Sigmoid colon (tissue), 7 donors: ENCODE measurements around the gene EXOC3L1. TPM values are rescaled to one million over a fixed set of nuclear protein-coding genes. Genes with fewer than 3 reads are reported as not detected.
A peak's percentile ranks its signal among the peaks of the same experiment; 100 is the strongest.

ENCODE experiments used
- DNase-seq: peaks from one replicate; pipeline ENCODE4 v3.0.0-alpha.2; 2019
- H3K27ac ChIP-seq, 4 donors: fragments of 200-600 bp; sonication (generic); one replicate each; pipeline ENCODE4 v1.5.1; 2016 to 2019; ENCODE audit warnings: mild to moderate bottlenecking in 1 of 4
- H3K27me3 ChIP-seq, 3 donors: fragments of 200-600 bp; sonication (generic); one replicate each; pipeline ENCODE4 v1.5.1; 2019; ENCODE audit warnings: mild to moderate bottlenecking in 1 of 3
- H3K36me3 ChIP-seq, 4 donors: fragments of 200-600 bp; sonication (generic); one replicate each; pipeline ENCODE4 v1.5.1; 2016 to 2019
- H3K4me1 ChIP-seq, 4 donors: fragments of 200-600 bp; sonication (generic); one replicate each; pipeline ENCODE4 v1.5.1; 2017 to 2019
- H3K4me3 ChIP-seq, 4 donors: fragments of 200-600 bp; sonication (generic); one replicate each; pipeline ENCODE4 v1.5.1; 2017 to 2019; ENCODE audit warnings: mild to moderate bottlenecking in 2 of 4, moderate library complexity in 1 of 4
- H3K9me3 ChIP-seq, 4 donors: fragments of 200-600 bp in 3 of 4; sonication (generic) in 3 of 4; one replicate each; pipeline versions ENCODE4 v1.5.1 to v1.6.1; 2013 to 2019
- CTCF ChIP-seq, 4 experiments: fragments of 450-650 bp in 3 of 4; fragments of 200-600 bp in 1 of 4; IDR thresholded peaks; one replicate each; pipeline ENCODE4 v1.5.1; 2016 to 2019; ENCODE audit warnings: antibody characterized with exemption in 4 of 4, mild to moderate bottlenecking in 3 of 4, moderate library complexity in 2 of 4
- EP300 ChIP-seq, 4 donors: sonication (generic); formaldehyde crosslinking; IDR thresholded peaks; one replicate each; pipeline ENCODE4 v1.6.1; 2017; ENCODE audit warnings: antibody characterized with exemption in 4 of 4
- POLR2A ChIP-seq, 2 donors: fragments of 450-650 bp; IDR thresholded peaks; one replicate each; pipeline ENCODE4 v1.6.1; 2016; ENCODE audit warnings: antibody characterized with exemption in 2 of 2, mild to moderate bottlenecking in 2 of 2, moderate library complexity in 2 of 2
- POLR2AphosphoS5 ChIP-seq, 4 donors: sonication (generic); formaldehyde crosslinking; IDR thresholded peaks; one replicate each; pipeline ENCODE4 v1.6.1; 2017; ENCODE audit warnings: antibody characterized with exemption in 4 of 4
- WGBS, 2 donors: extraction: QIAGEN DNeasy Blood & Tissue Kit; methylation state at CpG; one replicate each; pipeline ENCODE4 v1.1.7; 2013; 5-methylcytosine and 5-hydroxymethylcytosine counted together
- intact Hi-C: fragments of 100-400 bp; cut with DNase I; formaldehyde crosslinking; loops from one replicate; pipeline ENCODE4 v1.15.1; 2023
- polyA plus RNA-seq, 3 donors: library from polyadenylated mRNA; stranded (reverse); fragments of 200-250 nt; gene quantifications; one replicate each; pipeline ENCODE4 v1.2.3, GENCODE V29; 2013
- total RNA-seq, 4 donors: library from RNA; depleted of rRNA; stranded (reverse); fragments of >200 nt; gene quantifications; one replicate each; pipeline ENCODE4 v1.1.0, GENCODE V29; 2016
- donor health status: healthy with polysubstance abuse.
- donor health status: Bipolar disorder and iron deficiency.
- donor health status: healthy.

Gene EXOC3L1
- total RNA-seq (1 to 10 TPM; 1.1 to 4.4 (median 1.9) TPM), polyA plus RNA-seq (1 to 10 TPM; 2.5 to 8.4 (median 5.4) TPM)

- Histone ChIP-seq H3K4me1 (peaks cover 1 to 37% (median 34%) of the 10 kb centered on the region in 4 donors), H3K27ac (no peak within 1 kb of the TSS), H3K9me3 (no peaks in the 10 kb centered on the region), H3K4me3 (no peak within 1 kb of the TSS), H3K36me3 (peaks cover 8 to 19% (median 11%) of the 10 kb centered on the region in 4 donors), H3K27me3 (no peaks in the 10 kb centered on the region)
- intact Hi-C loops = no loop called here
- DNase-seq = no peak
- WGBS, 2 donors = 37 to 51% methylated on average over 6 of the region's 6 CpGs
- TF ChIP-seq POLR2A (IDR thresholded peaks at IDR 0.05) = no peak
- TF ChIP-seq CTCF (IDR thresholded peaks at IDR 0.05) = no peak
- TF ChIP-seq EP300 (IDR thresholded peaks at IDR 0.05) = no peak
- no peak for TF ChIP-seq POLR2AphosphoS5 (IDR thresholded peaks at IDR 0.05)
These were observed at the start of gene EXOC3L1 for GRCh38 chr16:67190041-67190440. EXOC3L1 (minus strand) TSS chr16:67190136; CDS start chr16:67189676, 460 bp downstream.

- 94 to 96% methylated on average over 9 of the region's 9 CpGs for WGBS, 2 donors
- no peaks in the 10 kb centered on the region for H3K27me3 ChIP-seq
- peaks cover 0 to 31% (median 22%) of the 10 kb centered on the region in 4 donors for H3K4me1 ChIP-seq
- no peak overlapping the region for H3K4me3 ChIP-seq
- peaks cover 3 to 52% (median 18%) of the 10 kb centered on the region in 4 donors for H3K36me3 ChIP-seq
- DNase-seq = no peak
- no peaks in the 10 kb centered on the region for H3K9me3 ChIP-seq
- intact Hi-C loops = no loop called here
- TF ChIP-seq CTCF (IDR thresholded peaks at IDR 0.05) = no peak
- TF ChIP-seq POLR2A (IDR thresholded peaks at IDR 0.05) = no peak
- TF ChIP-seq EP300 (IDR thresholded peaks at IDR 0.05) = no peak
- TF ChIP-seq POLR2AphosphoS5 (IDR thresholded peaks at IDR 0.05) = no peak
- H3K27ac ChIP-seq = no peak overlapping the region
These were observed 49.0 kb upstream of the EXOC3L1 start for GRCh38 chr16:67238806-67239470.

GRCh38 chr16:67238278-67238575, 48.3 kb upstream of the EXOC3L1 start:
- Histone ChIP-seq H3K4me1 (peaks cover 0 to 25% (median 19%) of the 10 kb centered on the region in 4 donors), H3K27ac (no peak overlapping the region), H3K36me3 (peaks cover 3 to 59% (median 18%) of the 10 kb centered on the region in 4 donors), H3K27me3 (no peaks in the 10 kb centered on the region), H3K4me3 (no peak overlapping the region), H3K9me3 (no peaks in the 10 kb centered on the region)
- DNase-seq = no peak
- 97% methylated on average over 3 of the region's 3 CpGs for WGBS, 2 donors
- intact Hi-C loops = no loop called here
- TF ChIP-seq EP300 (IDR thresholded peaks at IDR 0.05) (no peak), POLR2AphosphoS5 (IDR thresholded peaks at IDR 0.05) (no peak), CTCF (IDR thresholded peaks at IDR 0.05) (no peak), POLR2A (IDR thresholded peaks at IDR 0.05) (no peak)

GRCh38 chr16:67237396-67238277, 47.7 kb upstream of the EXOC3L1 start:
- WGBS, 2 donors = 83 to 89% methylated on average over 16 of the region's 16 CpGs
- DNase-seq = peak; percentile 60
- no peak overlapping the region for H3K27ac ChIP-seq
- no peak for TF ChIP-seq CTCF (IDR thresholded peaks at IDR 0.05)
- no peak for TF ChIP-seq EP300 (IDR thresholded peaks at IDR 0.05)
- no peak for TF ChIP-seq POLR2AphosphoS5 (IDR thresholded peaks at IDR 0.05)
- no peak for TF ChIP-seq POLR2A (IDR thresholded peaks at IDR 0.05)
- intact Hi-C loops = no loop called here
- H3K4me1 ChIP-seq = peaks cover 0 to 24% (median 18%) of the 10 kb centered on the region in 4 donors
- peaks cover 3 to 63% (median 18%) of the 10 kb centered on the region in 4 donors for H3K36me3 ChIP-seq
- H3K9me3 ChIP-seq = no peaks in the 10 kb centered on the region
- no peaks in the 10 kb centered on the region for H3K27me3 ChIP-seq
- no peak overlapping the region for H3K4me3 ChIP-seq
